Measurements from ENCODE around the gene NFYC.

NFYC gene

GRCh38 chr1:40780678-40781607 is 89.4 kb downstream of the NFYC start:
- no peaks in the 10 kb centered on the region for H3K27me3 ChIP-seq (ENCODE audit: insufficient read depth, low read depth)
- no peak overlapping the region for H3K9ac ChIP-seq
- H3K79me2 ChIP-seq (ENCODE audit: insufficient read depth, low read depth): no peaks in the 10 kb centered on the region
- no peak overlapping the region for H3K4me3 ChIP-seq (IDR thresholded peaks at IDR 0.05; ENCODE audit: insufficient read depth, low read depth, low read length)
- no peaks in the 10 kb centered on the region for H4K20me1 ChIP-seq (ENCODE audit: insufficient read depth)
- no peak overlapping the region for H2AFZ ChIP-seq (ENCODE audit: low read depth)
- TF ChIP-seq, protein P1, sequence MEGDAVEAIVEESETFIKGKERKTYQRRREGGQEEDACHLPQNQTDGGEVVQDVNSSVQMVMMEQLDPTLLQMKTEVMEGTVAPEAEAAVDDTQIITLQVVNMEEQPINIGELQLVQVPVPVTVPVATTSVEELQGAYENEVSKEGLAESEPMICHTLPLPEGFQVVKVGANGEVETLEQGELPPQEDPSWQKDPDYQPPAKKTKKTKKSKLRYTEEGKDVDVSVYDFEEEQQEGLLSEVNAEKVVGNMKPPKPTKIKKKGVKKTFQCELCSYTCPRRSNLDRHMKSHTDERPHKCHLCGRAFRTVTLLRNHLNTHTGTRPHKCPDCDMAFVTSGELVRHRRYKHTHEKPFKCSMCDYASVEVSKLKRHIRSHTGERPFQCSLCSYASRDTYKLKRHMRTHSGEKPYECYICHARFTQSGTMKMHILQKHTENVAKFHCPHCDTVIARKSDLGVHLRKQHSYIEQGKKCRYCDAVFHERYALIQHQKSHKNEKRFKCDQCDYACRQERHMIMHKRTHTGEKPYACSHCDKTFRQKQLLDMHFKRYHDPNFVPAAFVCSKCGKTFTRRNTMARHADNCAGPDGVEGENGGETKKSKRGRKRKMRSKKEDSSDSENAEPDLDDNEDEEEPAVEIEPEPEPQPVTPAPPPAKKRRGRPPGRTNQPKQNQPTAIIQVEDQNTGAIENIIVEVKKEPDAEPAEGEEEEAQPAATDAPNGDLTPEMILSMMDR (conservative IDR thresholded peaks at IDR 0.05; ENCODE audit: low read depth, low read length): no peak
- no peak overlapping the region for H3K27ac ChIP-seq
- no peak overlapping the region for H3K4me2 ChIP-seq
- H3K4me1 ChIP-seq (ENCODE audit: low read depth, poor library complexity, severe bottlenecking): no peaks in the 10 kb centered on the region
- no peaks in the 10 kb centered on the region for H3K36me3 ChIP-seq (ENCODE audit: insufficient read depth)

DNA sequence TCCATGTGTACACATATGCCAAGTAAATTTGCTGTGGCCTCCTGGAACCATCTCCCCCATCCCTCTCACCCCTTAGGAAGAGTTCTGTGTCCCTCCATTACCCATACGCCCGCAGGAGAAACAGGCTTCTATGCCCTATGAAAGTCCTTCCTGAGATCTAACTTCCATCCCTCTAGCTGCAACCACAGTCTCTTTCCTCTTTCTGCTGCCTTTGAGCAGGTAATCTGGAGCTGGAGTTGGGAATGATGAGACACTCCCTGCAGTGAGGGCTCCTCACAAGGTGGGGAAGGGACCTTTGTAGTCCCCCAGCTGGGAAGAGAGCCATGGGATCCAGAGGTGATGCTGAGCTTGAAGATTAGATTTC is 90.1 kb downstream of the NFYC start:
- H3K4me3 ChIP-seq (IDR thresholded peaks at IDR 0.05; ENCODE audit: insufficient read depth, low read depth, low read length): no peak overlapping the region
- no peak overlapping the region for H3K9ac ChIP-seq
- TF ChIP-seq, protein P1 (conservative IDR thresholded peaks at IDR 0.05; ENCODE audit: low read depth, low read length): no peak
- no peak overlapping the region for H3K4me2 ChIP-seq
- H3K36me3 ChIP-seq (ENCODE audit: insufficient read depth): no peaks in the 10 kb centered on the region
- no peak overlapping the region for H3K27ac ChIP-seq
- no peaks in the 10 kb centered on the region for H3K27me3 ChIP-seq (ENCODE audit: insufficient read depth, low read depth)
- H2AFZ ChIP-seq (ENCODE audit: low read depth): no peak overlapping the region
- no peaks in the 10 kb centered on the region for H3K79me2 ChIP-seq (ENCODE audit: insufficient read depth, low read depth)
- H4K20me1 ChIP-seq (ENCODE audit: insufficient read depth): no peaks in the 10 kb centered on the region
- H3K4me1 ChIP-seq (ENCODE audit: low read depth, poor library complexity, severe bottlenecking): no peaks in the 10 kb centered on the region

GRCh38 chr1:40782371-40782956 is 91.0 kb downstream of the NFYC start:
- TF ChIP-seq, protein P1 (conservative IDR thresholded peaks at IDR 0.05; ENCODE audit: low read depth, low read length): no peak
- H4K20me1 ChIP-seq (ENCODE audit: insufficient read depth): no peaks in the 10 kb centered on the region
- no peak overlapping the region for H2AFZ ChIP-seq (ENCODE audit: low read depth)
- no peak overlapping the region for H3K27ac ChIP-seq
- no peaks in the 10 kb centered on the region for H3K27me3 ChIP-seq (ENCODE audit: insufficient read depth, low read depth)
- no peak overlapping the region for H3K9ac ChIP-seq
- H3K4me1 ChIP-seq (ENCODE audit: low read depth, poor library complexity, severe bottlenecking): no peaks in the 10 kb centered on the region
- no peaks in the 10 kb centered on the region for H3K79me2 ChIP-seq (ENCODE audit: insufficient read depth, low read depth)
- H3K4me3 ChIP-seq (IDR thresholded peaks at IDR 0.05; ENCODE audit: insufficient read depth, low read depth, low read length): no peak overlapping the region
- no peaks in the 10 kb centered on the region for H3K36me3 ChIP-seq (ENCODE audit: insufficient read depth)
- H3K4me2 ChIP-seq: no peak overlapping the region

DNA sequence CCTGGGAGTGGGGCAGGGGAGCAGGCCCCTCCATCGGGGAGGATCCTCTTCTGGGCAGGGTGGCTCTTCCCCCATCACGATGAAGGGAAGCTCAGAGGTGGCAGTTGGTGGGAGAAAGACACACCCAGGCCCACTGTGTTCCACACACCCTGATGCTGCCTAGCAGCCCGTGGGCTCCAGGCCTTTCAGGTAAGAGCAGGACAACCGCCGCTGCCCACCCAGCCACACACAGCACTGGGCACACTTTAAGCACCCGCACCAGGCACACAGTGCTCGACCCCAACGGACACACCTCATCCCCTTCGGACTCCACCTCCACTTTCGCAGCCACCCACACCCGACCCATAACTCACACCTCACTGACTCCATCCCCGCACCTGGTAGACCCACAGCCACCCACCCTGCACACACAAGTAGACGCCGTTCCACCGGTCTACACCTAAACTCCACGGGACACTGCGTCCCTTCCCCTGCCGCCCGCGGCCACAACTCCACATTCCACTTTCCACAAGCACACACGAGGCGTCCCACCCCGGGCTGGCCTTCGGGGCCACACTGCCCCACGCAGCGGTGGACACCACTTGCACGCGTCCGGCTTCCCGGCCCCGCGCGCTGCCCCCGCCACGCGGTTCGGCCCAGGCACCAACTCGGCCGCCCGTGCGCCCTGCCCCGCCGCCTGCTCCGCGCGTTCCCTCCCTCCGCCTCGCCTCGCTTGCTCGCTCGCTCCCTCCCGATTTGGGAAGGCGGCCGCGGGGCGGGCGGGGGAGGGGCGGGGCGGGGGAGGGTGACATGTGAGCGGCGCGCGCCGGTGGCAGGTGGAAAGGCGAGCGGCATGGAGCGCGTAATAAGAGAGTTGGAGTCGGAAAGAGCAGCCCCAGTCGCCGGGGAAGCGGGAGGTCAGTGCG is 91.7 kb downstream of the NFYC start, which contains the start of gene KCNQ4:
KCNQ4 (plus strand) TSS at position 787 of the 905 bp plus-strand sequence. CDS start 307 bp downstream, outside the sequence.
- Histone ChIP-seq H2AFZ (ENCODE audit: low read depth) (peak within 1 kb of the TSS; percentile 18; the same call in 1 of the 2 replicates), H3K9ac (no peak within 1 kb of the TSS), H3K4me3 (IDR thresholded peaks at IDR 0.05; ENCODE audit: insufficient read depth, low read depth, low read length) (no peak within 1 kb of the TSS), H3K27ac (no peak within 1 kb of the TSS), H4K20me1 (ENCODE audit: insufficient read depth) (no peaks in the 10 kb centered on the region), H3K27me3 (ENCODE audit: insufficient read depth, low read depth) (no peaks in the 10 kb centered on the region), H3K4me2 (no peak within 1 kb of the TSS), H3K79me2 (ENCODE audit: insufficient read depth, low read depth) (no peaks in the 10 kb centered on the region), H3K4me1 (ENCODE audit: low read depth, poor library complexity, severe bottlenecking) (no peaks in the 10 kb centered on the region), H3K36me3 (ENCODE audit: insufficient read depth) (no peaks in the 10 kb centered on the region)
- TF ChIP-seq, protein P1 (conservative IDR thresholded peaks at IDR 0.05; ENCODE audit: low read depth, low read length): no peak

All from KMS-11 (cell line).